ENCODE results near the gene PLK3.
"Not testable (repeated sequence)": the region's sequence is repeated elsewhere in the genome, so short reads cannot be mapped to it uniquely, and the experiment has no call there.

Gene PLK3

DNA sequence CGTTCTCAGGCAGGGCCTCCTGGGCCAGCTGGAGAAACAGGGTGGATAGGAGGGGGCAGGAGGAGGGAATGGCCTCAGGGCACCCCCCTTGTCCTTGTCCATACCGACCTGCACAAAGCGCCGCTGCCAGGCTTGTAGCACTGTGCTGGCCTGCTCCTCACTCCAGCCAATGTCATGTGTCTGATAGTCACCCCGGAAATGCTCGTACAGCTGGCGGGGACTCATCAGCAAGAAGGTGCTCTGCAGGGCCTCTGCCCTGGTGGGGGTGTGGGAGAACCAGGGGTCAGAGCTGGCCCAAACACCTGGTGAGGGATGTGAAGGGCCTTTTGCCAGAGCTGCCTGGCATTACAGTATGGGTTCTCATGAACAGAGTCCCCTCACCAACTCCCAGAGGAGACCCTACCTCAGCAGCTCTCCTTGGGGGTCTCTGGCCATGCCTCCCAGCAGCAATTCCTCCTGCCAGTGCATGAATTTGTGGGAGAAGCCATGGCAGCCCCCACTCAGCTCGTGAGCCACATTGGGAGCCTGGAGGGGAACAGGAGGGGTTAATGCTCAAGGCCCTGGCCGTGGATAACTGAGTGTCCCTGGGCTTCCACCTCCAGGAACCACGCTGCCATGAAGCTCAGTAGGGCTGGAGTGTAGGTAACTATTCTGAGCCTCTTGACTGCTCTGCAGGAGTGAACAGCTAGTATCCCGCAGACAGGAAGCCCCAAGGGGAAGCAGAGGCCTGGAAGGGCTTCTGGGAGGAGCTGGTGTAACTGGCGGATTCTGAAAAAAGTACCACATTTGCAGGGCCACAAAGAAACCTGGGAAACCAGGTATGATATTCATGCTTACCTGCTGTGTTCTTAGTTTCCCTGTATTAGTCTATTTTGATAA, 29.6 kb downstream of the PLK3 start:
- DNase-seq, result no peak

DNA sequence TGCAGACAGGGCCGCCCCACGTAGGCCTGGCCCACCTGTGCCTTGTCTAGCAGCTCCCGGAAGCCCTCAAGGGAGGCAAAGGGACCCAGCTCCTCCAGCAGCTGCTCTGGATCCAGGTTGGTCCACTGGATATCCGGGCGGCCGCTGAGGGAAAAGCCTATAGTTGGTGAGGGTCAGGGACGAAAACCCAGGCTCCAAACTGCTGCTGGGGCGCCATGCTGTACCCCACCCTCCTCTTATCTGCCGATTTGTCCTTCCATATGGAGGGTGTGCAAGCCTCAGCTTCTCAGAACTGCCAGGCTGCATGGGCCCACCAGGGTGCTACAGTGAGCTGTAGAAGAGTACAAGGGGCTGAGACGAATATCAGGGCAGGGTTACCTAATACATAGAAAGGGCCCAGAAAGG, 30.7 kb downstream of the PLK3 start:
- DNase-seq, result no peak

DNA sequence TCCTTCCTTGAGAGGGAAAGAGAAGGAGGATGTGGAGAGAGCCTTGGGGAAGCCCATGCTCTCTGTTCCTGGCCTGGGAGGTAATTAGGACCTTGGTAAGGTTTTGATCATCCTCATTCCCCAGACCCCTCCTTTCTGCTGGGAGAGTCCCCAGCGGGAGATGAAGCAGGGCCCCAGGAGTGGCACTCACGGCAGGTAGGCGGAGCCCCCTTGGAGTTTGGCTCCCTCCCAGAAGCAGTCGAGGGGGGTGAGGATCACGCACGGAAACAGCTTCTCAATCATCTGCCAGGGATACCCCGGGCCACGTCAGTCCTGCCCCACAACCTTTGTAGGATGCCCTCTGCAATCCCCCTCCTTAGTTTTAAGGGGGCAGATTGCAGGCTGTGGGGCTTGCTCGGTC, 31.3 kb downstream of the PLK3 start:
- no peak for DNase-seq

DNA sequence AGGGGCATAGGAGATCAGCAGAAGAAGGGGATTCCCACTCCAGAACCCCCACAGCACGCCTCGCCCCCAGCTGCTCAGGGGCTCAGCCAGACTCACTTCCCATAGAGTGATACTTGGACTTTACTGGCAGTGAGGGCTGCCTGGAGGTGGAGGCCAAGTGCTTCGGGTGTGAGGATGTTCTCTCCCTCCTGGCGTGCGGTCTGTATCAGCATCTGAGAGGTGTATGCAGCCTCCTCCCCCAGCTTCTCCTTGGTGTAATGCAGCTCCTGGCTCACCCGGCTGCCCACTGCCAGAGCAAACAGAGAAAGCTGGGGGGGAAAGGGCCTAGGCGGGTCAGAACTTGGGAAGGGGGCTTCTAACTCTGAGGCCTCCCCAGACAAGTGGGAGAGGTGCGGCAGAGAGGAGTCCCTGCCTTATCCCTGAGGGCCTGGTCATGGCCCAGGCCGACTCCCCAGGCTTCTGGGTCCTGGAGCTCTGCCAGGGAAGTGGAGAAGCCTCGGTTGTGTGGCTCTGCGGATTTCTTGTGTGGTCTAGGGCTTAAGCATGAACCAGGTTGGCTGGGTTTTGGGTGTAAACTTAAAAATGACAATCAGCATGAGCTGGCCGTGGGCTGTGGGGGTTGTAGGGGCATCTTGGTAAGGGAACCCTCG, 32.0 kb downstream of the PLK3 start:
- DNase-seq, result no peak

DNA sequence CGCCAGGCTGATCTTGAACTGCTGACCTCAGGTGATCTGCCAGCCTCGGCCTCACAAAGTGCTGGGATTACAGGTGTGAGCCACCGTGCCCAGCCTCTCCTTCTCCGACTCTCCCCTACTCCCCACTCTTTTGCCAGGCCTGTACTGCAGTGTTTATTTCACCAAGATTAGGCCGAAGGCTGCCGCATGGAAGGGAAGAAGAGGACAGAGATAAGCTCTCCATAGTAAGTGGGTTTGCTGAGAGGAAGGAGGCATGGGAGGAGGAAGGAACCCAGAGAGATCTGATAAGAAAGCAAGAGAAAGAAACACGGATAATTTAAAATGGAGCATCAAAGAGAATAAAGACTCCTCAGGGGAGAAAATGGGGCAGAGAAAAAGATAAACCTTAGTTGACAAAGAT, 34.2 kb downstream of the PLK3 start:
- no peak for DNase-seq

DNA sequence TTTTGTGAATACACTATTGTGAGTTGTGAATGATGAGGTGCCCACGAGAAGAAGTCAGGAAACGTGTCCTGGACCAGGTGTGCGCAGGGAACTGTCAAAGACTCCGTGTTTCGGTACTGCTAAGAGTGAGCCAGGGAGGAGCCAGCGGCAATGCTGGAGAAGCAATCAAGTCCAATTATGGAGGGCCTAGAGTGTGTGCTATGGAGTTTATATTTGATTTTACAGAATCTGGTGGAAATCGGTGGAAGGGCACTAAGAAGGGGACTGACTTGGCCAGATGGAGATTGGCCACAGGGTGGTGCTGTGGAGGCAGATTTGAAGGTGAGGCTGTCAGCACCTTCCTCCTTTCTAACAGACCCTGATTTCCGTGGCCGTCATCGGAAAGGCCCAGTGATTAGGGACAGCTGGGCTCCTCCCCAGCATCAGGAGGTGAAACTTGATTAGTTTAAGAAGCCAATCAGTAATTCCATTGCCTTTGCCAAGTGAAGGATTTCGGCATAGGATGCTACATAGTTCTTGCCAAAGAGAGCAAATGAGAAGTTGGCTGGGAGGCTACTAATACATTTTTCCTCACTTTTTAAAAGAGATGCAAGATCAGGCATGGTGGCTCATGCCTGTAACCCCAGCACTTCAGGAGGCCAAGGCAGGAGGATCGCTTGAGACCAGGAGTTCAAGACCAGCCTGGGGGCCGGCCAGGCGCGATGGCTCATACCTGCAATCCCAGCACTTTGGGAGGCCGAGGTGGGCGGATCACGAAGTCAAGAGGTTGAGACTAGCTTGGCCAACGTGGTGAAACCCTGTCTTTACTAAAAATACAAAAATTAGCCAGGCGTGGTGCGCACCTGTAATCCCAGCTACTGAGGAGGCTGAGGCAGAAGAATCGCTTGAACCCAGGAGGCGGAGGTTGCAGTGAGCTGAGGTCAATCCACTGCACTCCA, 35.8 kb downstream of the PLK3 start:
- DNase-seq, result peak; percentile 91

DNA sequence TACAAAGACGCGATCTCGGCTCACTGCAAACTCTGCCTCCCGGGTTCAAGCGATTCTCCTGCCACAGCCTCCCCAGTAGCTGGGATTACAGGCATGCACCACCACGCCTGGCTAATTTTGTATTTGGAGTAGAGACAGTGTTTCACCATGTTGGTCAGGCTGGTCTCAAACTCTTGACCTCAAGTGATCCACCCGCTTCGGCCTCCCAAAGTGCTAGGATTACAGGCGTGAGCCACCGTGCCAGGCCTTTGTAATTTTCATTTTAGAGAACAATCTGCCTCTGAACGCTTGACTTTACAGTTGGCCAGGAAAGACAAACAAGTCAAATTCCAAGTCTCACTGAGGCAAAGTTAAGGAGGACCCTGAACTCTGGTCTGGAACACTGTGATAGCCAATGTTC, 38.1 kb downstream of the PLK3 start:
- DNase-seq, result not testable (repeated sequence)

DNA sequence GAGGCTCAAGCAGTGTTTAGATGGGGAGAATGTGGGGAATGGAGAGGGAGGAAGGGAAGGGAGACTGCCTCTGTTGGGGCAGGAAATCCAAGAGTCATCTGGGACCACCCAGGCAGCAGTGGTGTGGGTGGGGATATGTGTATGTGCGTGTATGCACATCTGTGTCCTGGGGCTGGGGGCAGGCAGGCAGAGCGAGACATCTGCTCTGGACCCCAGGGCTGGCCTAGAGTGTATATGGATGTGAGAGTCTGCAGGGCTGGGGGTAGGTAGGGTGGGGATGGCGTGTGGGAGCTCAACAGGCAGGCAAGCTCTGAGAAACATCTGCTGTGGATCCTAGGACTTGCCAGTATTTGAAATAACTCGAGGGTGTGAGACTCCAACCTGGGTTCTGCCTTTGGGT, 39.4 kb downstream of the PLK3 start:
- no peak for DNase-seq

DNA sequence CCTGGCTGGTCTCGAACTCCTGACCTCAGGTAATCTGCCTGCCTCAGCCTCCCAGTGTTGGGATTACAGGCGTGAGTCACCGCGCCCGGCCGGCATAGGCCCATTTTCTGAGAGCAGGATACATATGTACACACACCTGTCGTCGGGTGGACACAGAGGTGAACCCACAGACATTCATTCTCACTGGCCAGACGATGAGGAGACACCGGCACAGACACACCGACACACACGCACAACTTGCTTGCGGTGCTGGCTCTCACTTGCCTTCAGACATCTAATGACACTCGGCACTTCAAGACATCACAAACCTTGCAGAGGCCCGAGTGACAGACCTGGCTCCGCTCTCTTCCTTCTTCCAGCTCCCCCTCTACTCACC, 42.3 kb downstream of the PLK3 start:
- peak; percentile 82 for DNase-seq

DNA sequence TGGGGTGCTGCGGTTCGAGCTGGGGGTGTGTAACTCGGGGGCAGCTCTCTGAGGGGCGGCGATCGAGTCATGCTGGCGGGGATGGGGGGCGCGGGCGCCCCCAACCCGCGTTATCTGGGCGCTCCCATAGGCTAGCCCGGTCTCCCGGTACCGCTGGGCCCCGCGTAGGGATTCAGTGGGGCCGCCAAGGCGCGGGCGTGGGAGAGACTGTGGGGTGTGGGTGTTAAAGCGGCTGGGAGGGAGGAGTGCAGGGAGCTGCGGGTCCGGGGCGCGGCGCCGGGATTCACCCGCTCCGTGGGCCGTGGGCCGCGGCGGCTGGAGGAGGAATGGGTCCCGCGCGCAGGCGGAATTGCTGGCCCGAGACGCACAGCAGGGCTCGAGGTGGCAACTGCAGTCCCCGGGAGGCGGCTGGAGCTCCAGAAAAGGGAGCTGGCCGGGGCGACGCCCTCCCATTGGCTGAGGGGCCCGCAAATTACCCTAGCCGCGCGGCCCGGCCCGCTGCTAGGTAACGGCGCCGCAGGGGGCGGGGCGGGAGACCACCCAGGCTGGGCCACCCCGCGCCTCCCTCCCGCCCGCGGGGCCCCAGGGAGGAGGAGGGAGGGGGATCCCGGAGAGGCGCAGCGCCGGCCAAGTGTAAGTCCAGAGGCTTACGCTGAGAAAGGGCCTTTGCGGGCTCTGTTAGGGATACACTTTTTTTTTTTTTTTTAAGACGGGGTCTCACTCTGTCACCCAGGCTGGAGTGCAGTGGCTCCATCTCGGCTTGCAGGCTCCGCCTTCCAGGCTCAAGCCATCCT, 42.9 kb downstream of the PLK3 start, which contains the start of gene PTCH2:
Gene PTCH2 (minus strand): TSS at position 392 of the 794 bp plus-strand sequence. CDS start 321 bp downstream, at position 71.
- peak; percentile 75 for DNase-seq

DNA sequence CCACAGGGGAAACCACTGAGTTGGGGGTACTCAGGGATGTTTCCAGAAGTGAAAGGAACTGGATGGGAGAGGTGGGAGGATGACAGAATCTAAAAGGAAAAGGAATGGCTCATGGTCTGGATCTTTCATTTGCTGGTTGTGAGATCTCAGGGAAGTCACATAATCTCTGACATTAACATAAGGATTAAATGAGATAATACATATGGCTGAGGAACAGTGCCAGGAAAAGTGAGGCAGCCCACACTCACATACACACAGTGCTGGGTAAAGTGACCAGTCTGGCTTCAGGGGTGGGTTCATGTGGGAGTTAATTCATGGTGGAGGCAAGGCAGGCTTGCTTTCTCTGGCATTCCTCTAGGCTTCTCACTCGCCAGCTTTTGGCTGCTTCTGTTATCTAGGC, 46.8 kb downstream of the PLK3 start:
- no peak for DNase-seq

DNA sequence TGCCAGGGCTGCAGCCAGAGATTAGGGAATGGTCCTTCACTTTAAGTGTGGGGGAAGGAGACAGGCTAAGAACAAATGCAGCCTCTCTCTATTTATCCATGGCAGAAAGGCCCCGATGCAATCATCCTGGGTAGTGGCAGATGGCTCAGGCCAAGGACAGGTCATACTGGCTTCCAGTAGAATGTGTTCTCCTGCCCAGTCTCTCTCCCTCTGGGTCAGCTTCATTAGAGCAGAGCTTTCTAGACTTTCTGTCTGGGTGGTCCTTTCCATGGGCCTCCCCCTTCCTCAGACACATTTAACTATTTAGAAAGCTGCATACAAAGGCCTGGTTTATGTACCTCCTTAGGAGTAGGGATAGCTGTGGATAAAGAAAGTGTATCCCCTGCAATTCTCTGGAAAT, 47.7 kb downstream of the PLK3 start:
- no peak for DNase-seq

DNA sequence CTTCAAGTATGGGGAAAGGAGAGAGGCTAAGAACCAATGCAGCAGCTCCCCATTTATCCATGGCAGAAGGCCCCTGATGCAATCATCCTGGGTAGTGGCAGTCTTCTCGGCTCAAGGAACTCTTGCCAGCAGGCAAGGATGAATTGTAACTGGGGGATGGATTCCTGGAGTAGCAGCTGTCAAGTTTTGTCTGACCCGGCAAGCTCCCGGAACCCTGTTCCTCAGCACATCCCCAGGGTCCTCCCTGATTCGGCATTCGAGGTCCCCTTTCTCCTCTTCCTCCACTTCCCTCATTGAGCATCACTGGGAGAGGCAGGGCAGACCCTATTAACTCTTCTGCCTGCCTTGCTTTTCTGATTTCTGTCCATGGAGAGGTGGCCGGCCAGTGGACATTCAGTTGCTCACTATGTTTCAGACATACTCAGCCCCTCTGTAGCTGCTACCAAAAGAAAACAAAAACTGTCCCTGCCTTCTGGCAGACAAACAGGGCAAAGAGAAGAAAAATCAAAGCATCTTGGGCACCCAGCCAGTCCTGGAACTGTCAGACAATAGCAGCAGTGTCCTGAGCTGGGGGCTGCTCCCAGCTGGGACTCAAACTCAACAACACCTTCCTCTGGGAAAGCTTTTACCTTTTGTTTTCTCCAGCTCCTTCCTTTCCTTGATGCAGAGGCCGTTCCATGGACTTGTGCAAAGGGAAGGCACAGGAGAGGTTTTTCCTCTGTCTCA, 48.4 kb downstream of the PLK3 start:
- no peak for DNase-seq

DNA sequence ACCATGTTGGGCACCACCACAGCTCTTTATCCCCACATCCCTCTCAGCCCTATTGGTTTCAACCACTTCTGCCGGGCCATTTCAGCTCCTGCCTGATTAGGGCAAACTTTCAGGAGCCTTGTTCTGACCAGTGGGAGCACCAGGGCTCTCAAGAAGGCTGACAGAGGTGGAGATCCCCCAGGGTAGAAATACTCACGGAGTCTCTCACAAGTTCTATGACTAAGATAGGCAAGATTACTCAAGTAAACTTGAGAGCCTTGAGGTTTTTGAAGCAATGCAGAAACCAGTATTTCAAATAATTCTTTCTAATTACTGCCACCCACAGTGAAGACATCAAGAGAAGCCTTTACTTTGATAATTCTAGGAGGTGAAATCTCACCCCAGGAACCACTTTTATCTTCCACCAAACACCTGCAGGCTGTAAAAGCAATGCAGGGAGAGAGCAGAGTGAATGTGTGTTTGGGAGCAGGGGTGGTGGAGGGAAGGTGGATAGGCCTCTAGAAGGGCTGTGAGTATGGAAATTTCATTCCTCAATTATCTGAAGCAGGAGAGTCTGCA, 49.5 kb downstream of the PLK3 start:
- no peak for DNase-seq

DNA sequence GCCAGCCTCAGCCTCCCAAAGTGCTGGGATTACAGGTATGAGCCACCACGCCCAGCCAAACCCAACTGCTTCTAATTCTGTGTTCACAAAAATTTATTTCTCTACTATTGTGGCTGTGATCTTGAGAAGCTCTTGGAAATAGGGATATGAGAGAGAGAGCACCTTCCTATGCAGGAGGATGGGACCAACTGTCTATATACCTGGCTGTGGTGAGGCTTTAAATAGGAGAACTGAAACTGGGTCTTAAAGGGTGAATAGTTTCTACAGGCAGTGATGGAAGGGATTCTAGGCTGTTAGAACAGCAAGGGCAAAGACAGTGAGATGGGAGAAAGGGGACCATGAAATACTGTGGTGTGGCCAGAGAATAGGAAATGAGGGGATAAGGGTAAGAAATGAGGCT, 51.1 kb downstream of the PLK3 start:
- DNase-seq, result no peak

DNA sequence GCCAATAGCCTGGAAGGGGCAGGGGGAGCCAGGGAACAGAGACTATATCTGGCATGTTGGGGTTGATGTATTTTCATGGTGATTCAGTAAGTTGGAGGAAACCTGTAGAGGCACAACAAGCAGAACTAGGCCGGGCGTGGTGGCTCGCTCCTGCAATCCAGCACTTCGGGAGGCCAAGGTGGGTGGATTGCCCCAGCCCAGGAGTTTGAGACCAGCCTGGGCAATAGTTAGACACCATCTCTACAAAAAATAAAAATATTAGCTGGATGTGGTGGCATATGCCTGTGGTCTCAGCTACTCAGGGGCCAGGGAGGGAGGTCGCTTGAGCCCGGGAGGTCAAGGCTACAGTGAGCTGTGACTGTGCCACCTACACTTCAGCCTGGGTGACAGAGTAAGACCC, 53.0 kb downstream of the PLK3 start:
- no peak for DNase-seq

DNA sequence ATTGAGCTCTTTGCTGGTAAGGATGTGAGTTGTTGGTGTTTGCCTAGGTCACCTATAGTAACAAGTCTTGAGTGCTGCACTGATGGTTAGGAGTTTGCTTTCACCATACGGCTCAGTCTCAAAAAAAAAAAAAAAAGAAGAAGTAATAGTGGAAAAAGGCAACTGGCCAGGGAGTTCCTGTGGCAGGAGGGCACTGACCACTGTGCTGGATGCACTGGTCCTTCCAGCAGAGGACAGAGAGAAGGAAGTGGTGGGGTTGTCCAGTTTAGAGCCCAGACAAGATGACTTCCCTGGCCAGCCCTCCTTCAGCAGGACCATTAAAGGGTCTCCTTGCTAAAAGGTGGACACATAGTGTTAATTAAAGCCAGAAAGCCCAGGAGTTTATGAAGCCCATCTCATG, 54.8 kb downstream of the PLK3 start:
- DNase-seq, result no peak
